ENCODE measurements around the gene ATXN1.
"Not testable (repeated sequence)": the region's sequence is repeated elsewhere in the genome, so short reads cannot be mapped to it uniquely, and the experiment has no call there.

The ATXN1 gene

DNA sequence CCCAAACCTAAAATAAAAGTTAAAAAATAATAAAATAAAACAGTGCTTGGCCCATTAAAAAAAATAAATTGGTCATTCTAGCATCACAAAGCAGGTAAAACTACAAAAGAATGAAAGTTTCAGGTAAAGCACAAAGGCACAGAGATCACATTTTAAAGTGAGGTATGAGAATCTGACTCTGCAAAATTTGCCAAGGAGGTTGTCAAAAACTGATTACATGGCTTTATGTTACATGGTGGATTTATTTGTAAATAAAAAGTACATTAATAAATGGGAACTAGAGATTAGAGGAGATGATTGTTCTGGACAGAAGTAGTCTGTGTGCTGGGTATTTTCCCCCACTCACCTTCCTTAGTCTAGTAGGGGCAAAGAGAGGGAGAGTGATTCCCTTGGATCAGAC, 24.2 kb upstream of the ATXN1 start:
- Histone ChIP-seq H3K36me3 (ENCODE audit: low read length) (no peaks in the 10 kb centered on the region), H3K79me2 (ENCODE audit: insufficient read depth, low read length) (no peaks in the 10 kb centered on the region), H3K4me2 (ENCODE audit: low read depth, low read length, poor library complexity, severe bottlenecking) (no peak overlapping the region), H3F3A (ENCODE audit: insufficient read depth) (no peaks in the 10 kb centered on the region), H3K9me3 (ENCODE audit: insufficient read depth, low read length) (no peaks in the 10 kb centered on the region), H3K9ac (ENCODE audit: low read length) (no peak overlapping the region), H3K9me2 (replicated peaks; ENCODE audit: insufficient read depth, low read length) (no peaks in the 10 kb centered on the region), H3K27ac (ENCODE audit: low read depth, low read length) (no peak overlapping the region), H3K27me3 (ENCODE audit: low read length) (no peaks in the 10 kb centered on the region), H4K20me1 (ENCODE audit: low read depth, low read length) (no peaks in the 10 kb centered on the region), H2AFZ (ENCODE audit: low read depth, low read length, severe bottlenecking) (no peak overlapping the region), H3K4me3 (ENCODE audit: insufficient read depth, low read length, poor library complexity, severe bottlenecking) (no peak overlapping the region)
- TF ChIP-seq, protein P1, sequence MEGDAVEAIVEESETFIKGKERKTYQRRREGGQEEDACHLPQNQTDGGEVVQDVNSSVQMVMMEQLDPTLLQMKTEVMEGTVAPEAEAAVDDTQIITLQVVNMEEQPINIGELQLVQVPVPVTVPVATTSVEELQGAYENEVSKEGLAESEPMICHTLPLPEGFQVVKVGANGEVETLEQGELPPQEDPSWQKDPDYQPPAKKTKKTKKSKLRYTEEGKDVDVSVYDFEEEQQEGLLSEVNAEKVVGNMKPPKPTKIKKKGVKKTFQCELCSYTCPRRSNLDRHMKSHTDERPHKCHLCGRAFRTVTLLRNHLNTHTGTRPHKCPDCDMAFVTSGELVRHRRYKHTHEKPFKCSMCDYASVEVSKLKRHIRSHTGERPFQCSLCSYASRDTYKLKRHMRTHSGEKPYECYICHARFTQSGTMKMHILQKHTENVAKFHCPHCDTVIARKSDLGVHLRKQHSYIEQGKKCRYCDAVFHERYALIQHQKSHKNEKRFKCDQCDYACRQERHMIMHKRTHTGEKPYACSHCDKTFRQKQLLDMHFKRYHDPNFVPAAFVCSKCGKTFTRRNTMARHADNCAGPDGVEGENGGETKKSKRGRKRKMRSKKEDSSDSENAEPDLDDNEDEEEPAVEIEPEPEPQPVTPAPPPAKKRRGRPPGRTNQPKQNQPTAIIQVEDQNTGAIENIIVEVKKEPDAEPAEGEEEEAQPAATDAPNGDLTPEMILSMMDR (IDR thresholded peaks at IDR 0.05; ENCODE audit: insufficient read depth, low read length, poor library complexity, severe bottlenecking): no peak
- TF ChIP-seq EZH2phosphoT487 (conservative IDR thresholded peaks at IDR 0.05; ENCODE audit: low read length): no peak

DNA sequence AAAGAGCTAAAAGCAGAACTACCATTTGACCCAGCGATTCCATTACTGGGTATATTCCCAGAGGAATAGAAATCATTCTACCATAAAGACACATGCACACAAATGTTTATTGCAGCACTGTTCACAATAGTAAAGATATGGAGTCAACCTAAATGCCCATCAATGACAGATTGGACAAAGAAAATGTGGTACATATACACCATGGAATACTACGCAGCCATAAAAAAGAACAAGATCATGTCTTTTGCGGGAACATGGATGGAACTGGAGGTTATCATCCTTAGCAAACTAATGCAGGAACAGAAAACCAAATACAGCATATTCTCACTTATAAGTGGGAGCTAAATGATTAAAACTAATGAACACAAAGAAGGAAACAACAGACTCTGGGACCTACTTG, 23.7 kb upstream of the ATXN1 start:
- not testable (repeated sequence) for H3K79me2 ChIP-seq (ENCODE audit: insufficient read depth, low read length); H3K4me3 ChIP-seq (ENCODE audit: insufficient read depth, low read length, poor library complexity, severe bottlenecking); H3K36me3 ChIP-seq (ENCODE audit: low read length); H3K9me2 ChIP-seq (replicated peaks; ENCODE audit: insufficient read depth, low read length); H2AFZ ChIP-seq (ENCODE audit: low read depth, low read length, severe bottlenecking); H3K9ac ChIP-seq (ENCODE audit: low read length); H3F3A ChIP-seq (ENCODE audit: insufficient read depth); H3K27me3 ChIP-seq (ENCODE audit: low read length); H3K9me3 ChIP-seq (ENCODE audit: insufficient read depth, low read length); H4K20me1 ChIP-seq (ENCODE audit: low read depth, low read length); H3K4me2 ChIP-seq (ENCODE audit: low read depth, low read length, poor library complexity, severe bottlenecking); H3K27ac ChIP-seq (ENCODE audit: low read depth, low read length)

DNA sequence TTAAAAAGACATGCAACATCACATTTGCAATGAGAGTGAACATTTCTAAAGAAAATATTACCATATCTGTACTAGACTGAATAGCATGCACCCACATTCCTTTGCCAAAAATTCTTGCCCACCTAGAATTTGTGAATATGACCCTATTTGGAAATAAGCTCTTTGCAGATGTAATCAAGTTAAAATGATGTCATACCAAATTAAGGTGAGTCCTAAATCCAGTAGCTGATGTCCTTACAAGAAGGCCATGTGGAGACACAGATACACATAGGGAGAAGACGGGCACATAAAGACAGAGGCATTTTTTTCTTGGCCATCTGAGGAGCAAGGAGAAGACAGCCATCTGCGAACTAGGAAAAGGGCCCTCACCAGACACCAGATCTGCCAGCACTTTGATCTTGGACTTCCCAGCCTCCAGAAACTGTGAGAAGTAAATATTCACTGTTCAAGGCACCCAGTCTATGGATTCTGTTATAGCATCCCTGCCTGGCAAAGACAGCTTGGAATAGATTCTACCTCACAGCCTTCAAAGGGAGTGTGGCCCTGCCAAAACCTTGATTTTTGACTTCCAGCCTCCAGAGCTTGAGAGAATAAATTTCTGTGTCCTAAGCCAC, 22.8 kb upstream of the ATXN1 start:
- no peak overlapping the region for H3K4me3 ChIP-seq (ENCODE audit: insufficient read depth, low read length, poor library complexity, severe bottlenecking)

DNA sequence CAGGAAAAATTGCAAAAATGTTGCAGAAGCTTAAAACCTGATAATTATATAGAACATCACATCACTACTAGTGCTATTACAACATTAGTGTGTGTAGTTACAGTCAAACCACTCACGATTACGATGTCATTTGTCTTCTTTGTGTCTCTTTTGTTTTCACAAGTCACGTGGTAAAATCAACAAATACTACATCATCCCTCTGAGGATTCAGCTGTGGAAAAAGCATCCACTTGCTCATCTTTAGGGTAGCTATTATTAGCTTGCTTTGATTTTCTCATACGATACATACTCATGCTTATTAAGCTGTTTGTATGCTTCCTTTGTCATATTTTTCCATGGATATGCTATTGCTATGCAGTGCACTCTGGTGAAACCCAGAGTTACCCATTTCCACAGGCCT, 22.2 kb upstream of the ATXN1 start:
- Histone ChIP-seq H3F3A (ENCODE audit: insufficient read depth) (no peaks in the 10 kb centered on the region), H3K4me2 (ENCODE audit: low read depth, low read length, poor library complexity, severe bottlenecking) (no peak overlapping the region), H3K36me3 (ENCODE audit: low read length) (no peaks in the 10 kb centered on the region), H3K79me2 (ENCODE audit: insufficient read depth, low read length) (no peaks in the 10 kb centered on the region), H2AFZ (ENCODE audit: low read depth, low read length, severe bottlenecking) (no peak overlapping the region), H3K27me3 (ENCODE audit: low read length) (no peaks in the 10 kb centered on the region), H3K9me3 (ENCODE audit: insufficient read depth, low read length) (no peaks in the 10 kb centered on the region), H3K27ac (ENCODE audit: low read depth, low read length) (no peak overlapping the region), H4K20me1 (ENCODE audit: low read depth, low read length) (no peaks in the 10 kb centered on the region), H3K9me2 (replicated peaks; ENCODE audit: insufficient read depth, low read length) (no peaks in the 10 kb centered on the region), H3K9ac (ENCODE audit: low read length) (no peak overlapping the region), H3K4me3 (ENCODE audit: insufficient read depth, low read length, poor library complexity, severe bottlenecking) (no peak overlapping the region)
- no peak for TF ChIP-seq EZH2phosphoT487 (conservative IDR thresholded peaks at IDR 0.05; ENCODE audit: low read length)
- TF ChIP-seq, protein P1 (IDR thresholded peaks at IDR 0.05; ENCODE audit: insufficient read depth, low read length, poor library complexity, severe bottlenecking): no peak

More for the DNA sequence above, 22.8 kb upstream of the ATXN1 start:
- Histone ChIP-seq H3K27ac (ENCODE audit: low read depth, low read length) (no peak overlapping the region), H2AFZ (ENCODE audit: low read depth, low read length, severe bottlenecking) (no peak overlapping the region), H3F3A (ENCODE audit: insufficient read depth) (no peaks in the 10 kb centered on the region), H3K36me3 (ENCODE audit: low read length) (no peaks in the 10 kb centered on the region), H3K27me3 (ENCODE audit: low read length) (no peaks in the 10 kb centered on the region), H3K4me2 (ENCODE audit: low read depth, low read length, poor library complexity, severe bottlenecking) (no peak overlapping the region), H3K9me2 (replicated peaks; ENCODE audit: insufficient read depth, low read length) (no peaks in the 10 kb centered on the region), H3K79me2 (ENCODE audit: insufficient read depth, low read length) (no peaks in the 10 kb centered on the region), H3K9me3 (ENCODE audit: insufficient read depth, low read length) (no peaks in the 10 kb centered on the region), H3K9ac (ENCODE audit: low read length) (no peak overlapping the region), H4K20me1 (ENCODE audit: low read depth, low read length) (no peaks in the 10 kb centered on the region)
- TF ChIP-seq, protein P1 (IDR thresholded peaks at IDR 0.05; ENCODE audit: insufficient read depth, low read length, poor library complexity, severe bottlenecking): no peak
- no peak for TF ChIP-seq EZH2phosphoT487 (conservative IDR thresholded peaks at IDR 0.05; ENCODE audit: low read length)
